ENCODE measurements around the gene MICU2. TPM values are rescaled to one million over a fixed set of nuclear protein-coding genes. Genes with fewer than 3 reads are reported as not detected.

Gene MICU2
- total and polyA plus RNA-seq, 2 donors (not counting 1 experiment from before 2014, with no cell fraction given): 43.3 to 43.9 TPM

DNA sequence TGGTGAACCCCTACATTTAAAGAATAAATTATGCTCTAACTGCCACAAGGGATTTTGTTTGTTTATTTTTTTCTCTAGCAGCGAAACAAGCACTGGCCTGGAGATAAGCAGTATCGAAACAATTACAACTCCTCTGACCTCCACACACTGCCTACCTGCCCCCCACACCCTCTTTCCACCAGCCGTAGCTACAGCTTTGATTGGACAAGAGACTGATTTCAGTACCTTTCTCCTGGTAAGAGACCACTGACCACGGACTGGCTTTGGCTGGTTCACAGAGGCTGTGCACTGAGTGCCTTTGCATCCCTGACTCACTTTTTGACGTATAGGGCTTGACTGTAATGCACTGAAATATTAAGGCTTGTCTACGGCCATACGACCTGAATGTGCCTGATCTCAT lies 137.4 kb downstream of the MICU2 start:
- Histone ChIP-seq H3K4me1 (ENCODE audit: control insufficient read depth, extremely low read depth, insufficient read depth, low read length) (no peaks in the 10 kb centered on the region), H3K79me2 (ENCODE audit: control insufficient read depth, insufficient read depth, low read length) (no peaks in the 10 kb centered on the region), H3K9ac (ENCODE audit: insufficient read depth, low read length) (no peak overlapping the region), H3K27me3 (ENCODE audit: control insufficient read depth, insufficient read depth, low read length) (no peaks in the 10 kb centered on the region), H4K20me1 (ENCODE audit: control insufficient read depth, extremely low read depth, insufficient read depth, low read length) (no peaks in the 10 kb centered on the region), H3K9me3 (ENCODE audit: control insufficient read depth, insufficient read depth, low read depth, low read length) (no peaks in the 10 kb centered on the region), H2AFZ (ENCODE audit: low read length) (no peak overlapping the region), H3K4me2 (ENCODE audit: extremely low read depth, insufficient read depth, low read length) (no peak overlapping the region), H3K27ac (ENCODE audit: insufficient read depth, low read length) (no peak overlapping the region), H3K36me3 (ENCODE audit: control insufficient read depth, insufficient read depth, low read length) (no peaks in the 10 kb centered on the region), H3K4me3 (replicated peaks in 1 of 4; ENCODE audit: control extremely low read depth in 1 of 4, insufficient read depth in 1 of 4, low read depth in 3 of 4, low read length in 4 of 4) (no peak overlapping the region)
- DNase-seq (ENCODE audit: low read depth in 2 of 2): no peak
- TF ChIP-seq EZH2 (IDR thresholded peaks at IDR 0.05; ENCODE audit: low read length, missing control alignments): no peak
- TF ChIP-seq, protein P1, sequence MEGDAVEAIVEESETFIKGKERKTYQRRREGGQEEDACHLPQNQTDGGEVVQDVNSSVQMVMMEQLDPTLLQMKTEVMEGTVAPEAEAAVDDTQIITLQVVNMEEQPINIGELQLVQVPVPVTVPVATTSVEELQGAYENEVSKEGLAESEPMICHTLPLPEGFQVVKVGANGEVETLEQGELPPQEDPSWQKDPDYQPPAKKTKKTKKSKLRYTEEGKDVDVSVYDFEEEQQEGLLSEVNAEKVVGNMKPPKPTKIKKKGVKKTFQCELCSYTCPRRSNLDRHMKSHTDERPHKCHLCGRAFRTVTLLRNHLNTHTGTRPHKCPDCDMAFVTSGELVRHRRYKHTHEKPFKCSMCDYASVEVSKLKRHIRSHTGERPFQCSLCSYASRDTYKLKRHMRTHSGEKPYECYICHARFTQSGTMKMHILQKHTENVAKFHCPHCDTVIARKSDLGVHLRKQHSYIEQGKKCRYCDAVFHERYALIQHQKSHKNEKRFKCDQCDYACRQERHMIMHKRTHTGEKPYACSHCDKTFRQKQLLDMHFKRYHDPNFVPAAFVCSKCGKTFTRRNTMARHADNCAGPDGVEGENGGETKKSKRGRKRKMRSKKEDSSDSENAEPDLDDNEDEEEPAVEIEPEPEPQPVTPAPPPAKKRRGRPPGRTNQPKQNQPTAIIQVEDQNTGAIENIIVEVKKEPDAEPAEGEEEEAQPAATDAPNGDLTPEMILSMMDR (conservative IDR thresholded peaks at IDR 0.05 in 1 of 2, IDR thresholded peaks at IDR 0.05 in 1 of 2; ENCODE audit: low read depth in 1 of 2, low read length in 2 of 2): no peak

DNA sequence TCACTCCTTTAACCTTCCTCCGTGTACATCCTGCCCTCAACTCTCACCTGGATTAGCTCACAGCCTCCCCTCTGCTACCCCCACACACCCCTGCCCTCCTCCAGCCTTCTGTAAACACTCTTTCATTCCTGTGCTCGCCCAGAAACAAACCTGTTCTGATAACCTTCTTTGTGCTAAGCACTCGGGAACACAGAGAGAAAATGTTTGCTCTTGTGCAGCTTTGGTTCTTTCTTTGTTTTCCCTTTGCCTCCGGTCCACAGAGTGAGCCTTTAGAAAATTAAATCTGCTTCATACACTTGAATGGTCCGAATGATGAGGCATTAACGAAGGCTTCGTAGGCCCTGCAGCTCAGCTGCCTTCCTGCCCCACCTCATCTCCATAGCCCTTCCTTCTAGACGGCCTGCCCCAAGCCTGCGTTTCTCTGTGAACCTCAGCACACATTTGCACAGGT lies 138.2 kb downstream of the MICU2 start:
- no peaks in the 10 kb centered on the region for H3K36me3 ChIP-seq (ENCODE audit: control insufficient read depth, insufficient read depth, low read length)
- H4K20me1 ChIP-seq (ENCODE audit: control insufficient read depth, extremely low read depth, insufficient read depth, low read length): no peaks in the 10 kb centered on the region
- H3K9me3 ChIP-seq (ENCODE audit: control insufficient read depth, insufficient read depth, low read depth, low read length): no peaks in the 10 kb centered on the region
- no peak overlapping the region for H3K4me3 ChIP-seq (replicated peaks in 1 of 4; ENCODE audit: control extremely low read depth in 1 of 4, insufficient read depth in 1 of 4, low read depth in 3 of 4, low read length in 4 of 4)
- H2AFZ ChIP-seq (ENCODE audit: low read length): no peak overlapping the region
- H3K27ac ChIP-seq (ENCODE audit: insufficient read depth, low read length): no peak overlapping the region
- H3K79me2 ChIP-seq (ENCODE audit: control insufficient read depth, insufficient read depth, low read length): no peaks in the 10 kb centered on the region
- no peak overlapping the region for H3K9ac ChIP-seq (ENCODE audit: insufficient read depth, low read length)
- no peak overlapping the region for H3K4me2 ChIP-seq (ENCODE audit: extremely low read depth, insufficient read depth, low read length)
- no peaks in the 10 kb centered on the region for H3K27me3 ChIP-seq (ENCODE audit: control insufficient read depth, insufficient read depth, low read length)
- no peaks in the 10 kb centered on the region for H3K4me1 ChIP-seq (ENCODE audit: control insufficient read depth, extremely low read depth, insufficient read depth, low read length)
- no peak for DNase-seq (ENCODE audit: low read depth in 2 of 2)
- TF ChIP-seq, protein P1 (conservative IDR thresholded peaks at IDR 0.05 in 1 of 2, IDR thresholded peaks at IDR 0.05 in 1 of 2; ENCODE audit: low read depth in 1 of 2, low read length in 2 of 2): no peak
- no peak for TF ChIP-seq EZH2 (IDR thresholded peaks at IDR 0.05; ENCODE audit: low read length, missing control alignments)

DNA sequence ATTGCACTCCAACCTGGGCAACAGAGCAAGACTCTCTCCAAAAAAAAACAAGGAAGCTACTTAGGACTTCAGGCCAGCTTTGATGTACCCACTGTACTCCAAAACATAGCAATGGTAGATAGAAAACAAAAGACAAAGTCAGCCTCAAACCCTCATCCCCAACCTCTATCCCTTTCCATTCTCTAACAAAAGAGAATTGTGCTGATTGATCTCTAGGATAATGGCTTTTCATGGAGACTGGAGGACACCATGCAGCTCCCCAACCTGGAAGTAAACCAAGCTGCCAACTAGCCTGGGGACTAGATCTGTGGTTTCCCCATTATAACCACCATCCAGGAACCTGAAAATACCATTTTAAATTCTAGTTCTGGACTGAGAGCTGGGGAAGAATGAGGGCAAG lies 140.5 kb downstream of the MICU2 start:
- H3K4me2 ChIP-seq (ENCODE audit: extremely low read depth, insufficient read depth, low read length): no peak overlapping the region
- no peak overlapping the region for H2AFZ ChIP-seq (ENCODE audit: low read length)
- DNase-seq (ENCODE audit: low read depth in 2 of 2): no peak
- H4K20me1 ChIP-seq (ENCODE audit: control insufficient read depth, extremely low read depth, insufficient read depth, low read length): no peaks in the 10 kb centered on the region
- TF ChIP-seq EZH2 (IDR thresholded peaks at IDR 0.05; ENCODE audit: low read length, missing control alignments): no peak
- TF ChIP-seq, protein P1 (conservative IDR thresholded peaks at IDR 0.05 in 1 of 2, IDR thresholded peaks at IDR 0.05 in 1 of 2; ENCODE audit: low read depth in 1 of 2, low read length in 2 of 2): no peak
- no peak overlapping the region for H3K27ac ChIP-seq (ENCODE audit: insufficient read depth, low read length)
- H3K4me3 ChIP-seq (replicated peaks in 1 of 4; ENCODE audit: control extremely low read depth in 1 of 4, insufficient read depth in 1 of 4, low read depth in 3 of 4, low read length in 4 of 4): no peak overlapping the region
- no peaks in the 10 kb centered on the region for H3K36me3 ChIP-seq (ENCODE audit: control insufficient read depth, insufficient read depth, low read length)
- no peaks in the 10 kb centered on the region for H3K4me1 ChIP-seq (ENCODE audit: control insufficient read depth, extremely low read depth, insufficient read depth, low read length)
- H3K9me3 ChIP-seq (ENCODE audit: control insufficient read depth, insufficient read depth, low read depth, low read length): no peaks in the 10 kb centered on the region
- no peak overlapping the region for H3K9ac ChIP-seq (ENCODE audit: insufficient read depth, low read length)
- H3K79me2 ChIP-seq (ENCODE audit: control insufficient read depth, insufficient read depth, low read length): peaks cover 2% of the 10 kb centered on the region
- H3K27me3 ChIP-seq (ENCODE audit: control insufficient read depth, insufficient read depth, low read length): no peaks in the 10 kb centered on the region

Measured in fibroblast of lung (primary cell).